GM19468 (cell line): ENCODE results near the gene TTLL11.

Experiments used
- ATAC-seq: cut with Tn5 transposase; IDR thresholded peaks from one replicate; pipeline ENCODE4 v1.9.1; 2021; ENCODE audit warnings: mild to moderate bottlenecking, moderate library complexity, moderate number of reproducible peaks; ENCODE audit not compliant: unreplicated experiment; ENCODE audit errors: extremely low read depth

Gene TTLL11

DNA sequence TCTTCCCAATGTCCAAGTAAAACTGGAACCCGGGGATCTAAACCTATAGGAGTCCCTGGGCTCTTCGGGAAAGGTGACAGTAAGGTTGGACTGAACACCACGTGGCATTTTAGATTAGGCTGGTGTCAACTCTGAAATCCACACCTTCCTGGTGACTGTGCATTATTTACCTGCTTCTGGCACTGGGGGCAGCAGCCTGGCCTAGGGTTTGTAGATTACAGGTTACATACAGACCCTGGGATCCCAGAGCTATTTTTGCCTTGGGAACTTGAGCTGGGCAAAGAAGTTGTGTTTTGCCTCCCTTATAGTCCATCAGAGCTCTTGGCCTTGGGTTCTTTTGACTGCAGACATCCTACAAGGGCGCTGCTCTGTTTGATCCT is 268.5 kb downstream of the TTLL11 start:
- no peak for ATAC-seq

DNA sequence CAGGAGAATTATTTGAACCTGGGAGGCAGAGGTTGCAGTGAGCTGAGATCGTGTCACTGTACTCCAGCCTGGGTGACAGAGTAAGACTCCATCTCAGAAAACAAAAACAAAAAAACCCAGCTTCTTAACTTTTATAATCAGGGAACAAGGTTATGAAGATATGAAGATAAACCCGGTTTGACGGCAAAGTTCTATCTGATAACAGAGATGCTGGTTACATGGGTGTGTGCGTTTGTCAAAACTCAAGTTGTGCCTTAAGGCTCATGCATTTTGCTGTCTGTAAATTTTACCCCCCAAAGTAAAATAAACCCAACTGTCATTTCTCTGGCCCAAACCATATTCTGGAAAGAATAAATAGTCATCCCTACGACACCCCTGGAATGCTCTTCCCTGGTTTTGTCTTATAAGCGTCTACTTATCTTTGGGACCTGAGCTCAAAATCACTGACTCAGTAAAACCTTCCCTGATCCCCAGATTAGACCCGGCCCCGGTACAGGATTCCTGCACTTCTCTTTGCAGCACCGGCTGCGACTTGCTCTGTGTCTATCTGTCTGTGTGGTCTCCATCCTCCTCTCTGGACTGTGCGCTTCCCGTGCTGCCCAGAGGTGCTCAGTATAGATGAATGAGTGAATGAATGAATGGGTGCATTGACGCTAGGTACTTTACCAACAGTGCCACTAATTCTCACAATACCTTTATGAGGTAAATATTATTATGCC is 269.5 kb downstream of the TTLL11 start:
- no peak for ATAC-seq

DNA sequence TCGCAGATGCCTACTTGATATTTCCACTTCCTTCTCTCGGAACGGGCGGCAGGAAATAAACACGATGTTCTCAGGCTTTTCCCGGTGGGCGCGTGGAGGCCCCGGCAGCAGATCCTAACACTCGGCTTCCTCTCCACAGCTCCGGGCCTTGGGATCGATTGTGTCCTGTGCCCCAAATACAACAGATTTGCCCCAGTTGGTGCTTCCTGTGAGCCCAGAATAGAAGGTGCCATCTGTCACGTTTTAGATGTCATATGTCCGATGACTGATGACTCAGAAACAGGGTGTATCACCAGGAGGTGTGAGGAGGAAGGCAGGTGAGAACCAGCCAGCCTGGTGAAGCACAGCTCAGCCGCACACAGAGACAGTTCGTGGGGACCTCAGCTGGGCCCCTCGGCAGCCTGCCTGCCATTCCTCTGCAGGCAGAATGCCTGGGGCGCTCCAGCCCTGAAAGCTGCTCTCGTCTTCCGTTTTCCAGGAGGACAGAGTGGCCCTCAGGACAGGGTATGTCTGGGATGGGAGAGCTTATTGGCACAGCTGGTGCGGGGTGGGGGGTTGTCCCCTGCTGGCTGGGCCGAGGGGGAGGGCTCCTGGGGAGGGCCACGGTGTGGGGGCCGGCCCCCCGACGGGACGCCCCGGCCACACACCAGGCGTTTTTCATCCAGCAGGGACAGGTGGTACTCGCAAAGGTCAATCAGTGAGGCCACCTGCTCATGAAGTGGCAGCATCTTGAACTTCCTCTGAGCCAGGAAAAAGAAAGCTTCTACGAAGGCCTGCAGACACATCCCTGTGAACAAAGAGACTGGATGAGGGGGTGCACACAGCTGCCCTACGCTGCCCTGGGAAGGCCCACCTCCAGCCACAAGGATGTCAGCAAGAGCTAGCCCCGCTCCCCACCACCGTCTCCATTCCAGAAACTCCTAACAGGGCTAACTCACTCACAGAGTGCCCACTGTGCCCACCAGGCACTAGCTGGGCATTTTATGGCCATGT is 270.7 kb downstream of the TTLL11 start:
- ATAC-seq: no peak

DNA sequence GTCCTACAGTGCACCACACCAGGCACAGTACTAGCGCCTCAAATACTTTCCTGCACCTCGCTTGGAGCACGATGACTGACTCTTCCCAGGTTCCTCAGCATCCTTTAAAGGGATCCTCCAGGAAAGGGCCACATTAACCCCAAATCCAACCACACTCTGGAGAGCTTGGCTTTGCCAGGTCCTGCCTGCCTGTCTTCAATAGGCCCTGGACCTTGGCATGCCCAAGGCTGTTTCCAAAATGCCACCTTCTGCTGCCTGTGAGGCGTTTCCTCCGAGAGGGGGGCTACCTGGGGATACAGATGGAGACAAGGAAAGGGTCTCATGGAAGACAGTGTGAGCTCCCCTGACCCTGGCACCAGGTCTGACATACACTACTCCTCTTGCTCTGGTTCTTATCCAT is 271.8 kb downstream of the TTLL11 start:
- ATAC-seq: no peak

DNA sequence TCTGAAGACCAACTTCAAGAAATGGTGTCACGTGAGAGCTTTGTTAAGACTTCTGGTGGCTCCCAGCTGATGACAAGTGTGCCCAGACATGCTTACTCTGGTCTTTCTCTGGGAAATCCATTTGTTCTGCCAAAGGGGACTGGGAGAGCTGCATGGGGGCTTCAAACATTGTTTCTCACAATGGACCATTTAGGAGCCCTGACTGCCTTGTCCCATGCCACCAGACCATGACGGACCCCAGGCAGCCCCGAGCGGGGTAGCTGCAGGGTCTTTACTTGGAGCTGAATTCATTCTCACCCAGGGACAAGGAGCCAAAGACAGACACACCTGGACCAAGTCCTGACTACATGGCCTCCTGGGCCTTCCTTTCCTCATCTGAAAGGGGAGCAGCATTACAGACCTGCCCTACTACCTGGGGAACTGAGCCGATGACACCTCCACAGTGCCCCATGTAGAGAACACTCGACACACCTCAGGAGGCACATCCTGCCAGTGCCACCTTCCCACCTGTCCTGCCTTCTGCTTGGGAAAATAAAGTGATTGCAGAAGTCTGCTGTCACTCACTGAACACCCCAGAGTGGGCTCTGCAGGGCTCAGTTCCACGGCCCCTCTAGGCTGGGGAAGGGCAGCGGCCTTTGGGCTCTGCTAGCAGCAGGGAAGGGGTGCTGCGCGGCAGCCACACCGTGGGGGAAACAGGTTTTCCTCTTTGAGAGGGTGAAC is 272.7 kb downstream of the TTLL11 start:
- no peak for ATAC-seq

DNA sequence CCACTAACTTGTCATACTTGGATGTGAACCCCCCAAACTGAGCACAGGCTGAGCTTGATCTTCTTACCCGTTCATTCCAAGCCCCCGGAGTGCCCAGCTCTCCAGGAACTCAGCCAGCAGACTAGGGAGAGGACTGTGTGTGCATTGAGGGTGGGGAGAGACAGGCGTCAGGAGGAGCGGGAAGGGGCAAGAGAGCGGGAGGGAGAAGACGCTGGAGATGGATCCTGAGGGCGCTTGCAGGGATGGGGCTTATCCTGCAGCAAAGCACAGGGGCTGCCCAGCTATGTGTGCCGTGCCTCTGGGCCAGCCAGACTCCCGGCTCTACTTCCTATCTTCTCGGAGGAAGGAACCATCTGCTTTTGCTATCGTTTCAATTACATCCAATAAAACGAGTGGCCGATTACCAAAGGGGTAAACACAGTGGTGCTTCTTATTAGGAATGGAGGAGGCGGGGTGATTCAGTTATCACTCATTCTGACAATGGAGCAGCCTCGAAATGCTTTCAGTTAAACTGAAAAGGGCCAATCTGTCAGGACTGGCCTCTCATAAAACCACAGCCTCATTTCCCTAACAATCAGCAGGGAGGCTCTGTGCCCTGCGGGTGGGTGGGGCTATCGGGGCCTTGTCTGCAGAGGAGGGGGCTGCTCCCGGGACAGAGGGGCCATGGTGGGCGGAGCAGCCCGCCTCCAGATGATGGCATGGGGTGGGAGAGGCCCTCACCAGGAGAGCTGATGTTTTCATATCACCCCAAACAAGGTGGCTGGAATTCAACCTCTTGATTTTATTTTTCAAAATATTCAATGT is 273.5 kb downstream of the TTLL11 start:
- no peak for ATAC-seq

DNA sequence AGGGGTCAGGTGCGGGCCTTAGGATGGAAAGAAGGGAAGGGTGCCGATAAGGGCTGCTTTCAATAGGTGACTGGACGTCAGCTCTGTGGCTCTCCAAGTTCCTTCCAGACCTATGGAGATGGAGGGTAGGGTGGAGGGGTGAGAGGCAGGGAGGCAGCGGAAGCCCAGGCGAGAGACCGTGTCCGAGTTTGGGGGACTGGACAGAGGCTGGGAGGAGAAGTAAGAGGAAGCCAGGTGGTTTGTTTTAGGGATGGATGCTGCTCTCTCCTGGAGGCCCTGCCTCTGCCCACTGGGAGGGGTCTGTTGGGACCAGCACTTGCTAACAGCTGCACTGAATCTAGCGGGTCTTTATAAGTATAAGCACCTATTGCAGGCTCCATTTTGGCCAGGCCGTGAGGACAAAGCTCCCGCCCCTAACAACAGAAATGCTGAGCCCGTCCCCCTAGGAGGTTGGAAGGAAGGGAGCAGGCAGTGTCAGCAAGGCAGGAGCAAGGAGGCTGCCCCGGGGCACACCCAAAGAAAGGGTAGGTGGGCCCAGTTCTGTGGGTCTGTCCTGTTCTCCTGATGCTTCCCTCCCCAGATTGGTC is 274.2 kb downstream of the TTLL11 start:
- no peak for ATAC-seq

DNA sequence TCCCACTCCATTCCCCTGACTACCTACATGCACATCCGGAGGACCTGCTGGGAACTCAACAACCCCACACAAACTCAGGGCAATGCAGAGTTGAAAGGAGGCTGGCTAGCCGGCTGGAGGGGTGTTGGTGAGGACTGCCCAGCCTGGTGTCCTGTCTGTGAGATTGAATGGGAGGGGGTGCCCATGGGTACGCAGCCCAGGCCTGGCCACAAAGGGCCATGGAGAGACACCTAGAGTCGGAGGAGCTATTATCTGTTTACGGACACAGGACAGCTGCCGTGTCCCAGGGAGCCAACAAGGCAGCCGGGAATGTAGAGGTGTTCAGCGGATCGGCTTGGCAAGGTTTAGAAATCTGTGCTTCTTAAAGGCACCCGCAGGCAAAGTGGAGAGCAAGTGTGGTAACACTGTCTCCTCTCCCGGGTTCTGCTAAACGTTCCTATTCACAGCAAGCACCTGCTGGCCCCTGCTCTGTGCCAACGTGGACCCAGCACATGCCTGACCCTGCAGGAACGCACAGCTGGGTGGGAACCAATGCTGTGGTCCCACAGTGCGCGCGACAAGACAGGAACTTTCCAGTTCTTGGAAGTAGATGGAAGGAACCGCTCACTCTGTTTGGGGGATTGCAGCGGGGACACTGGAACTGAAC is 275.0 kb downstream of the TTLL11 start:
- ATAC-seq: no peak

DNA sequence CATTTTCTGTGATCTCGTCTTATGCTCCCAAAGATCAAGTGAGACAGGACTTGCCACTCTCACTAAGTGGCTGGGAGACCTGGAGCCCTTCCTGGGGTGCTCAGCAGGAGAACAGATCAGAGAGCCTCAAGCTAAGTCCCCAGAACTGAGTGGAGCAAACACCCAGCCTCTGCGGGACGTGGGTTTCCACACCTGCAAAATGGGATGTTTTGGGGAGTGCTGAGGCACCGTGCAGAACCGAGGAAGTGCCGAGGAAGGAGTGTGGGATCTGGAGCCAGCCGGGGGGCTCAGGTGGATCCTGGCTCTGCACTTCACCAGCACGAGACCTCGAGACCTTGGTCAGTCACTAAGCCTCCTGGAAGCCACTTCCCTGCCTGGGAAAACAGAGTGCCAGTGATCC is 275.6 kb downstream of the TTLL11 start:
- ATAC-seq: no peak

DNA sequence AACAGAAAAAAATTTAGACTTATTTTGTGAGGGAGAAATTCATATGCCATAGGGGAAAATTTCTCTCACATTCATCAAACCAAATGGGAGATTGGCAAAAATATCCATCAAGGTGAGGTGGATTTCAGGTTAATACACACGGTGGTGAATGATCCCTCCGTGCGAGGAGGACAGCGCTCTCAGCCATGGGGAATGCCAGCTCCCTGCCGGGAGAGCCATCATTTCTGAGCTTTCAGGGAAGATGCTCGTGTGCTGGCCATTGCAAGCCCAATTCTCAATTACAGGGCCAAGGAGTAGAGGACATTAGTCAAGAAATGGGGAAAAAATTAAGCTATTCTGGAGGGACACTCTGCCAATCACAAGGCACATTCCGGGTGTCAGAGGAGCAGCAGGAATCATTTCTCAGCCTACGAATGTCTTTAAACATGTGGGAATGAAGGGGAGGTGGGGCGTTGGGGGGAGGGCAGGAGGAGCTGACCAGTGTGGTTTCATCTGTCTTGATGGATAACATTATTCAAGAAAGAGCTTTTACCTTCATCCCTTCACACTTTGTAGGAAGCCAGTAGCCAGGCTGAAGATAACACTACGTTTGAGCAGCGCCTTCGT is 276.2 kb downstream of the TTLL11 start:
- no peak for ATAC-seq

DNA sequence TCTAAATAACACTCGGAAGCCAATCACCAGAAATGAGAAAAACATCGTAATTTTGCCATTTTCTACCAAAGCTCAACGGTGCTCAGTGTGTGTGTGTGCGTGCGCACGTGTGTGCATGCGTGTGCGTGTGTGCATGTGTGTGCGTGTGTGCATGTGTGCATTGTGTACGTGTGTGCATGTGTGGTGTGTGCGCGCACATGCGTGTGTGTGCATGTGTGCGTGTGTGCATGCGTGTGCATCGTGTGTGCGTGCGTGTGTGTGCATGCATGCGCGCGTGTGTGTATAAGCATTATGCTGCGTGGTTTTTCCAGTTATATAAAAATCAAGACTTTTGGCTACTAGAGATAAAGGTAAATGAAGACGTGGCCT is 276.7 kb downstream of the TTLL11 start:
- ATAC-seq: no peak

DNA sequence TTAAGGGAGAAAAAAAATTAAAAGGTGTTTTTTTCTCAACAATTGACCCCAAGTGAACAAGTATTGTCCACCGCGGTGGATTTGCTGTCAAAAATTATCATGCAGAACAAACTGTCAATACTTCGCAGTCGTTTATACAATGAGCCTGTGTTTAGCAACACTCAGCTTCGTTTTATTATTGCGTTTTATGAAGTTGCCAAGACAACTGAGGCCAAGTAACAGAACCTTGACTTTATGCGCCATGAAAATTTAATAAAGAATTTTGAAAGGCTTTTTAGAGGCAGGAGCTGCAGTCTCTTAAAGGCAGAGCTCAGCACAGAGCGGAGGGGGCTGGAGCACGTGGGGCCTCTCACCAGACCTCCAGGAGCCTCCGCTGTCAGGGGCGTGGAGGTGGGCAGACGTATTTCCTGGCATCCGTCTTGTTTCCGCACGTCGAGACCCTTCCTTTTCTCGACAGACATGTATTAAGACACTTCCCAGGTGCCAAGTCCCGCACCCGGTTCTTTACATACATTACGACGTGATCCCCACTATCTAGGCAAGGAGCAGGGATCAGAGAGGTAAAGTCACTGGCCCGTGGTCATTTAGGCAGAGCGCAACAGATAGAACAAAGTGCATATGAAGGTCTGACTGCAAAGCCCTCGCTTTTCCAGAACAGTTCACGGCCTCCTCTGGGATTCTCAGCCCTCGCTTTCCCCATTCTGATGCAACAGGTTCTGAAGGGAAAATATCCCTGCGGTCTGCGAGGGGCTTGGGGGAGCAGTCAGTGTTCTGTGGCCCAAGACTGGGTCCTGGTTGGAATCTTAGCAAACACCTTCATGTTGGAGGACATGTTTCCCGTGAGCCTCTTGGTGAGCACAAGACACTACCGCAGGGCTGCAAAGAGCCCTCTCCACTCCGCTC is 277.3 kb downstream of the TTLL11 start:
- ATAC-seq: no peak

DNA sequence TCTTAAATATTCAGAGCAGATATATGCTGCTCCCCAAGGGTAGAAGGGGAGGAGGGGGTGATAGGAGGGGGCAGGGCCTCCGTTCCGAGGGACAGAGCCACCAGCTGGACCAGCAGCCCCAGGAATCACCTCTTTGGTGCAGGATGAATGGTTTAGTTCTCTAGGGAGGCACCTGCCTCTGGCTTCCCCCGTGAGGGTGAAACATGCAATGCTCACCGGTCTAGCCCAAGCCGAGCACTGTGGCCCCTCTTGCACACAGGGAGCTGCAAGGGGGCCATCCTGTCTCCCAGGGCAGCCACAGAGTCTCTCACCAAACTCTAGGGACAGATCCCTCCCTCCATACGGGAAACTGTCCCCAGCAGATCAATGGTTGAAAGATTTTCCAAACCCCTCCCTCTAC is 278.0 kb downstream of the TTLL11 start:
- ATAC-seq: no peak

DNA sequence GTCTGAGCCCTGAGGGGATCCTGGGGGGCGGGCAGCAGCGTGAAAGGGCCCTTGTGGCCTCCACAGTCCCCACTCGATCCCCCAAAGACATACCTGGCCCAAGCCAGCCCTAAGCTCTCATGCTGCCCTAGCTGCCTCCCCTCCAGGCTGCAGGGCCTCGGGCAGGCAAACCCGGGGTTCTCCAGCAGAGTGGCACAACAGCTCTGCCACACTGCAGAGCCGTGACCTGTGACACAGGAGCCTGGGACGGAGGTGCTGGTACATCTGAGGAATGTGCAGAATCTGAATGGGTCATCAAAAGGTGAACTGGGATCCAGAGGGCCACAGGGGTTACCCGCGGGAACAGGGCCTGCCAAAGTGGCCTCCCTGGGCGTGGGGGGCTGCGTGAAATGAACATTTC is 278.5 kb downstream of the TTLL11 start:
- ATAC-seq: no peak

DNA sequence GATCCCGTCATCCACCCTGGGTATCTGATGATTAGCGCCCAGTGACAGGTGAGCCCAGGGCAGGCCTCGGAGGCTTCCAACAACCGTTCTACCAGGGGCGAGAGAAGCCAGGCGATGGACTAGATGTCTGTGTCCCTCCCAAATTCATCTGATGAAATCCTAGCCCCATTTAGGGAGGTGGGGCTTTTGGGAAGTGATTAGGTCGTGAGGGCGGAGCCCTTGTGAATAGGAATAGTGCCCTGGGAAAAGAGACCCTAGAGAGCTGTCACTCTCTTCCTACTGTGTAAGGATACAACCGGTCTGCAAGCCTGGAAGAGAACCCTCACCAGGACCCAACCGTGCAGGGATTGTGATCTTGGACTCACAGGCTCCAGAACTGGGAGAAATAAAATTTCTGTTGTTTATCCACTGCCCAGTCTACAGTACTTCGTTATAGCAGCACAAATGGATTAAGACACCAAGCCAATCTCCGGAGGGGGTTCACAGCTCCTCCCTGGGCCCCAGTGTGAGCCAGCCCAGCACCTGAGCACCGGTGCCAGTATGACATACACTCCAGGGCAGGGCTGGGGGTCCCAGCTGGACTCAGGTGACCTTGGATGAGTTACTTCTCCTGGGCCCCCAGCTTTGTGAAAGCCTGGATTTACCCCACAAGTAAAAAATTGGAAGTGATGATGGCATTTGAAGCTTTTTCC is 279.4 kb downstream of the TTLL11 start:
- no peak for ATAC-seq

DNA sequence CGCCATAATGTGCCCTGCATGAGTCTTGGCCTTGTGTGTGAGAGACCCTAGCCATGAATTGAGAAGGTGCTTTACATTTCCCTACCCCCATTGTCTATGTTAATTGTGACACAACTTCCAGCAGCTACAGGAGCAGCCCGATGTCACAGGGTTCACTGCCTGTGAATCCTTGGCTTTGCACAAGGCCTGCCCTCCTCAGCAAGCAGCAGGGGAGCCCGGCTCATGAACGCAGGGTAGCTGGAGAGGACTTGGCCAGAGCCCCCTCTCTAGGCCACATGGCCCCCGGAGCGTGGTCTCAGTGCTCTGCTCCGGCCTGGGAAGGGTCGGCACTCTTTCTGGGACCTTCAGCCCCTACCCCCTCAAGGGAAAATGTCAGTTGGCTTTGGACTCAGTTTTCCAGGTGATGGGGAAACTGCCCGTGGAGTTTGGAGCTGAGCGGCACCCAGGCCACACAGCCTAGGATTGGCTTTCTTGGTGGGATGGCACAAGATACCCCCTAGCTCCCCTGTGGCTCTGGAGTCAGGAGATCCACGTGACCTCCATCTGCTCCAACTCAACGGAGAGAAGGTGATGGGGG is 280.9 kb downstream of the TTLL11 start:
- ATAC-seq: no peak

DNA sequence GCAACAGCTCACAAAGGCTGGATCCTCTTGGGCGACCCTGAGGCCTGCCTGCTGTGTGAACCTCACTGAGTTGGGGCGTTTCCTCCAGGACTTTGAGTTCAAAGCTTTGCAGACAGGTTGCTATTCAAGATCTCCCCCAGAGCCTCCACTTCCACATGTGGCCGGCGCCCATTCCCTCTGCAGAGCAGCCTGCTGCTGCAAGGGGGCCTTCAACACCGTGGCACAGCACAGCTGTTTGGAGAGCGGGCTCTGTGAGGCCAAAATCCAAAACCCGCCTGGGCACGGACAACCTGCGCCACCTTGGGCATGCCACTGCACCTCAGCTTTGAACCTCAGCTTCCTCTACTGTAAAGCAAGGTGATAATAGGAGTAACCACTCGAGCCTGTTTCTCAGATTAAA is 281.4 kb downstream of the TTLL11 start:
- no peak for ATAC-seq
